HK-2 (cell line): ENCODE data around the gene CSF2.
"Not testable (repeated sequence)": the region's sequence is repeated elsewhere in the genome, so short reads cannot be mapped to it uniquely, and the experiment has no call there.

Source experiments
- DNase-seq: peaks from one replicate; pipeline ENCODE4 v3.0.0-alpha.2; 2018; ENCODE audit not compliant: unreplicated experiment

CSF2 gene

GRCh38 chr5:132087176-132087575 is 13.6 kb downstream of the CSF2 start:
- DNase-seq, result no peak

GRCh38 chr5:132087661-132088060 is 14.1 kb downstream of the CSF2 start:
- no peak for DNase-seq

- DNase-seq, result no peak
Measured at GRCh38 chr5:132089363-132089762, 15.8 kb downstream of the CSF2 start.

GRCh38 chr5:132090107-132090506 is 16.5 kb downstream of the CSF2 start:
- peak; percentile 51 for DNase-seq

GRCh38 chr5:132093271-132093670 is 19.7 kb downstream of the CSF2 start:
- DNase-seq, result no peak

- DNase-seq, result peak; percentile 90
Measured at GRCh38 chr5:132094393-132095076, 20.9 kb downstream of the CSF2 start.

- no peak for DNase-seq
Measured at GRCh38 chr5:132095077-132095410, 21.5 kb downstream of the CSF2 start.

GRCh38 chr5:132095424-132095972 is 21.9 kb downstream of the CSF2 start:
- no peak for DNase-seq

GRCh38 chr5:132096904-132097303 is 23.3 kb downstream of the CSF2 start:
- no peak for DNase-seq

- no peak for DNase-seq
Measured at GRCh38 chr5:132098151-132098594, 24.6 kb downstream of the CSF2 start.

- DNase-seq, result no peak
Measured at GRCh38 chr5:132098621-132099020, 25.0 kb downstream of the CSF2 start.

- no peak for DNase-seq
Measured at GRCh38 chr5:132099076-132099748, 25.6 kb downstream of the CSF2 start.

- DNase-seq, result no peak
Measured at GRCh38 chr5:132099905-132100304, 26.3 kb downstream of the CSF2 start.

- DNase-seq, result no peak
Measured at GRCh38 chr5:132100672-132101261, 27.2 kb downstream of the CSF2 start.

- no peak for DNase-seq
Measured at GRCh38 chr5:132101385-132101880, 27.8 kb downstream of the CSF2 start.

- DNase-seq, result no peak
Measured at GRCh38 chr5:132102101-132102701, 28.6 kb downstream of the CSF2 start.

- DNase-seq, result no peak
Measured at GRCh38 chr5:132102944-132103331, 29.3 kb downstream of the CSF2 start.

- peak; percentile 71 for DNase-seq
Measured at GRCh38 chr5:132103332-132103951, 29.9 kb downstream of the CSF2 start.

- no peak for DNase-seq
Measured at GRCh38 chr5:132103969-132104391, 30.4 kb downstream of the CSF2 start.

- no peak for DNase-seq
Measured at GRCh38 chr5:132104556-132104955, 31.0 kb downstream of the CSF2 start.

- no peak for DNase-seq
Measured at GRCh38 chr5:132105688-132106087, 32.1 kb downstream of the CSF2 start.

- not testable (repeated sequence) for DNase-seq
Measured at GRCh38 chr5:132108495-132108894, 34.9 kb downstream of the CSF2 start.
